ENCODE measurements around the gene FAAP20. TPM values are rescaled to one million over a fixed set of nuclear protein-coding genes. Genes with fewer than 3 reads are reported as not detected.

The FAAP20 gene
- polyA plus RNA-seq: 10 to 100 TPM; 56.7 to 99.6 (median 79.2) TPM

- DNase-seq: no peak
- H3K9me3 Mint-ChIP-seq: no peaks in the 10 kb centered on the region
- H3K4me1 Mint-ChIP-seq: peaks cover 11 to 17% of the 10 kb centered on the region in 2 donors
- H3K4me3 Mint-ChIP-seq: peak within 1 kb of the TSS; percentile 80 to 88 (median 84)
- peak within 1 kb of the TSS; percentile 83 to 97 (median 92) for H3K27ac Mint-ChIP-seq
- no peaks in the 10 kb centered on the region for H3K36me3 Mint-ChIP-seq
- H3K27me3 Mint-ChIP-seq (ENCODE audit: low read depth in 3 of 3): peaks cover 0 to 8% (median 3%) of the 10 kb centered on the region in 3 donors
Observed at GRCh38 chr1:2194319-2194897, at the start of gene FAAP20. Gene FAAP20 (minus strand): TSS chr1:2194772. CDS start chr1:2194749, 23 bp downstream.

GRCh38 chr1:2242814-2243725, 48.5 kb upstream of the FAAP20 start:
- no peak for DNase-seq
- Mint-ChIP-seq H3K4me3 (no peak overlapping the region), H3K27me3 (ENCODE audit: low read depth in 3 of 3) (peaks cover 24 to 80% (median 72%) of the 10 kb centered on the region in 3 donors), H3K4me1 (peaks cover 51 to 66% of the 10 kb centered on the region in 2 donors), H3K9me3 (no peaks in the 10 kb centered on the region), H3K36me3 (peaks cover 6 to 23% (median 11%) of the 10 kb centered on the region in 3 donors), H3K27ac (peak overlapping the region in 4 of 6 donors; percentile 6 to 88 (median 21))

- Mint-ChIP-seq H3K4me1 (peaks cover 55 to 63% of the 10 kb centered on the region in 2 donors), H3K27me3 (ENCODE audit: low read depth in 3 of 3) (peaks cover 24 to 80% (median 73%) of the 10 kb centered on the region in 3 donors), H3K9me3 (no peaks in the 10 kb centered on the region), H3K4me3 (peak overlapping the region in 2 of 5 donors; percentile 1 to 22), H3K36me3 (peaks cover 6 to 23% (median 11%) of the 10 kb centered on the region in 3 donors), H3K27ac (peak overlapping the region; percentile 14 to 88 (median 68))
- DNase-seq: no peak
Observed at GRCh38 chr1:2241820-2242219, 47.2 kb upstream of the FAAP20 start.

GRCh38 chr1:2240270-2241156, 45.9 kb upstream of the FAAP20 start:
- H3K27me3 Mint-ChIP-seq (ENCODE audit: low read depth in 3 of 3): peaks cover 29 to 80% (median 76%) of the 10 kb centered on the region in 3 donors
- H3K27ac Mint-ChIP-seq: peak overlapping the region in 5 of 6 donors; percentile 31 to 89 (median 52)
- no peak overlapping the region for H3K4me3 Mint-ChIP-seq
- peaks cover 6 to 23% (median 11%) of the 10 kb centered on the region in 3 donors for H3K36me3 Mint-ChIP-seq
- no peaks in the 10 kb centered on the region for H3K9me3 Mint-ChIP-seq
- peak in 2 of 3 donors; percentile 15 to 48 for DNase-seq
- peaks cover 56 to 65% of the 10 kb centered on the region in 2 donors for H3K4me1 Mint-ChIP-seq

- peaks cover 62 to 69% of the 10 kb centered on the region in 2 donors for H3K4me1 Mint-ChIP-seq
- H3K27me3 Mint-ChIP-seq (ENCODE audit: low read depth in 3 of 3): peaks cover 37 to 83% (median 83%) of the 10 kb centered on the region in 3 donors
- no peaks in the 10 kb centered on the region for H3K9me3 Mint-ChIP-seq
- peaks cover 6 to 23% (median 11%) of the 10 kb centered on the region in 3 donors for H3K36me3 Mint-ChIP-seq
- H3K4me3 Mint-ChIP-seq: peak overlapping the region in 4 of 5 donors; percentile 8 to 42 (median 22)
- peak in 1 of 3 donors; percentile 6 for DNase-seq
- H3K27ac Mint-ChIP-seq: peak overlapping the region in 4 of 6 donors; percentile 34 to 88 (median 53)
Observed at GRCh38 chr1:2239384-2239985, 44.9 kb upstream of the FAAP20 start.

GRCh38 chr1:2239013-2239370, 44.4 kb upstream of the FAAP20 start:
- Mint-ChIP-seq H3K27ac (peak overlapping the region in 3 of 6 donors; percentile 62 to 88 (median 73)), H3K4me1 (peaks cover 67 to 73% of the 10 kb centered on the region in 2 donors), H3K36me3 (peaks cover 6 to 23% (median 11%) of the 10 kb centered on the region in 3 donors), H3K27me3 (ENCODE audit: low read depth in 3 of 3) (peaks cover 41 to 88% (median 85%) of the 10 kb centered on the region in 3 donors), H3K4me3 (peak overlapping the region in 1 of 5 donors; percentile 38), H3K9me3 (no peaks in the 10 kb centered on the region)
- no peak for DNase-seq

GRCh38 chr1:2238361-2239012, 43.9 kb upstream of the FAAP20 start:
- Mint-ChIP-seq H3K27me3 (ENCODE audit: low read depth in 3 of 3) (peaks cover 46 to 88% (median 86%) of the 10 kb centered on the region in 3 donors), H3K4me3 (peak overlapping the region in 1 of 5 donors; percentile 38), H3K36me3 (peaks cover 6 to 21% (median 11%) of the 10 kb centered on the region in 3 donors), H3K4me1 (peaks cover 68 to 74% of the 10 kb centered on the region in 2 donors), H3K9me3 (no peaks in the 10 kb centered on the region), H3K27ac (peak overlapping the region in 1 of 6 donors; percentile 88)
- DNase-seq: peak in 1 of 3 donors; percentile 5

GRCh38 chr1:2237773-2238172, 43.2 kb upstream of the FAAP20 start:
- no peaks in the 10 kb centered on the region for H3K9me3 Mint-ChIP-seq
- H3K27me3 Mint-ChIP-seq (ENCODE audit: low read depth in 3 of 3): peaks cover 53 to 91% (median 89%) of the 10 kb centered on the region in 3 donors
- peak in 1 of 3 donors; percentile 14 for DNase-seq
- H3K36me3 Mint-ChIP-seq: peaks cover 6 to 18% (median 11%) of the 10 kb centered on the region in 3 donors
- peak overlapping the region in 4 of 6 donors; percentile 66 to 100 (median 86) for H3K27ac Mint-ChIP-seq
- H3K4me3 Mint-ChIP-seq: peak overlapping the region in 2 of 5 donors; percentile 45 to 46
- peaks cover 71 to 78% of the 10 kb centered on the region in 2 donors for H3K4me1 Mint-ChIP-seq

GRCh38 chr1:2236695-2237677, 42.4 kb upstream of the FAAP20 start:
- Mint-ChIP-seq H3K4me3 (peak overlapping the region; percentile 7 to 55 (median 45)), H3K4me1 (peaks cover 72 to 78% of the 10 kb centered on the region in 2 donors), H3K27ac (peak overlapping the region in 5 of 6 donors; percentile 66 to 100 (median 94)), H3K9me3 (no peaks in the 10 kb centered on the region), H3K36me3 (peaks cover 4 to 12% (median 9%) of the 10 kb centered on the region in 3 donors), H3K27me3 (ENCODE audit: low read depth in 3 of 3) (peaks cover 54 to 91% (median 88%) of the 10 kb centered on the region in 3 donors)
- peak in 2 of 3 donors; percentile 45 to 48 for DNase-seq

- peak overlapping the region; percentile 31 to 100 (median 96) for H3K27ac Mint-ChIP-seq
- H3K9me3 Mint-ChIP-seq: no peaks in the 10 kb centered on the region
- peaks cover 63 to 95% (median 91%) of the 10 kb centered on the region in 3 donors for H3K27me3 Mint-ChIP-seq (ENCODE audit: low read depth in 3 of 3)
- peak in 2 of 3 donors; percentile 2 to 7 for DNase-seq
- H3K36me3 Mint-ChIP-seq: peaks cover 0 to 4% (median under 1%) of the 10 kb centered on the region in 3 donors
- H3K4me1 Mint-ChIP-seq: peaks cover 82 to 87% of the 10 kb centered on the region in 2 donors
- H3K4me3 Mint-ChIP-seq: peak overlapping the region; percentile 58 to 91 (median 82)
Observed at GRCh38 chr1:2235300-2235998, 40.9 kb upstream of the FAAP20 start.

- Mint-ChIP-seq H3K27me3 (ENCODE audit: low read depth in 3 of 3) (peaks cover 62 to 92% (median 90%) of the 10 kb centered on the region in 3 donors), H3K27ac (peak overlapping the region; percentile 88 to 100 (median 98)), H3K36me3 (peaks cover 0 to 3% (median 0%) of the 10 kb centered on the region in 3 donors), H3K4me3 (peak overlapping the region; percentile 81 to 91 (median 86)), H3K4me1 (peaks cover 82 to 83% of the 10 kb centered on the region in 2 donors), H3K9me3 (no peaks in the 10 kb centered on the region)
- peak; percentile 82 to 85 (median 84) for DNase-seq
Observed at GRCh38 chr1:2234762-2235113, 40.2 kb upstream of the FAAP20 start.

Measured in immature natural killer cell (primary cell).